Mucosa of descending colon (tissue), 3 donors: ENCODE results near the gene TTYH3. TPM values are rescaled to one million over a fixed set of nuclear protein-coding genes. Genes with fewer than 3 reads are reported as not detected.
"Not testable (repeated sequence)": the region's sequence is repeated elsewhere in the genome, so short reads cannot be mapped to it uniquely, and the experiment has no call there.

Experiments used
- ATAC-seq: fragments of 200-7000 bp; cut with Tn5 transposase; one replicate; pipeline ENCODE4 v1.9.1; 2020; ENCODE audit warnings: mild to moderate bottlenecking, moderate library complexity
- DNase-seq, 3 donors: peaks; one replicate each; pipeline ENCODE4 v3.0.0-alpha.2; 2020
- H3K36me3 ChIP-seq: fragments of 200-600 bp; one replicate; pipeline ENCODE4 v1.8.0; 2021; ENCODE audit warnings: low read depth, mild to moderate bottlenecking
- H3K4me1 ChIP-seq: fragments of 200-600 bp; one replicate; pipeline ENCODE4 v1.8.0; 2021; ENCODE audit warnings: low read depth, mild to moderate bottlenecking
- H3K4me3 ChIP-seq: fragments of 200-600 bp; one replicate; pipeline ENCODE4 v1.8.0; 2021; ENCODE audit warnings: mild to moderate bottlenecking
- H3K9me3 ChIP-seq: fragments of 200-600 bp; one replicate; pipeline ENCODE4 v1.8.0; 2021; ENCODE audit warnings: mild to moderate bottlenecking
- CTCF ChIP-seq: fragments of 200-600 bp; IDR thresholded peaks from one replicate; pipeline ENCODE4 v1.8.0; 2022; ENCODE audit warnings: antibody characterized with exemption, mild to moderate bottlenecking
- intact Hi-C, 2 donors: fragments of 100-400 bp; cut with DNase I in 1 of 2; cut with micrococcal nuclease in 1 of 2; formaldehyde crosslinking; loops; one replicate each; pipeline versions ENCODE4 v1.11.0 to v1.11.1; 2022; cut with DNase I, micrococcal nuclease
- total RNA-seq, 3 donors: library from RNA; stranded (reverse); fragmentation: NEBNext Ultra II Directional in 2 of 3; extraction: Animal tissue kit (Norgen Biotek cat#: 25700) in 2 of 3; gene quantifications; one replicate each; pipeline versions ENCODE4 v1.2.1 to v1.2.4, GENCODE V29; 2021 to 2023
- donor health status: DM: no; HTN: no; CAD: no; lungs with moderate emphysema.
- donor health status: DM: no; HTN: no; CAD: no.
- donor health status: DM: no; HTN: yes; CAD: no.

TTYH3 gene
- total RNA-seq, 3 donors from 2014 or later: 23.4 to 63.7 (median 32.1) TPM

- Histone ChIP-seq H3K36me3 (no peaks in the 10 kb centered on the region), H3K4me3 (no peak overlapping the region), H3K9me3 (no peaks in the 10 kb centered on the region), H3K4me1 (no peaks in the 10 kb centered on the region)
- intact Hi-C loops: no loop called here
- no peak for ATAC-seq
- DNase-seq: no peak
- no peak for TF ChIP-seq CTCF
Observed at GRCh38 chr7:2607923-2608904, 23.6 kb upstream of the TTYH3 start.

GRCh38 chr7:2608921-2609411 is 22.8 kb upstream of the TTYH3 start:
- Histone ChIP-seq H3K4me1 (no peaks in the 10 kb centered on the region), H3K4me3 (no peak overlapping the region), H3K36me3 (no peaks in the 10 kb centered on the region), H3K9me3 (no peaks in the 10 kb centered on the region)
- no peak for TF ChIP-seq CTCF
- DNase-seq (peak in 1 of 3 donors; percentile 40), ATAC-seq (peak; percentile 17)
- intact Hi-C loops: no loop called here

- H3K4me1 ChIP-seq, ATAC-seq, DNase-seq, H3K9me3 ChIP-seq, H3K36me3 ChIP-seq, H3K4me3 ChIP-seq, intact Hi-C loops: not testable (repeated sequence)
Observed at GRCh38 chr7:2609646-2610045, 22.1 kb upstream of the TTYH3 start.

- Histone ChIP-seq H3K36me3 (no peaks in the 10 kb centered on the region), H3K9me3 (no peaks in the 10 kb centered on the region), H3K4me3 (no peak overlapping the region), H3K4me1 (no peaks in the 10 kb centered on the region)
- intact Hi-C loops: no loop called here
- ATAC-seq: no peak
- DNase-seq: no peak
- TF ChIP-seq CTCF: no peak
Observed at GRCh38 chr7:2610466-2610865, 21.3 kb upstream of the TTYH3 start.

GRCh38 chr7:2610898-2611297 is 20.9 kb upstream of the TTYH3 start:
- no peak for TF ChIP-seq CTCF
- ATAC-seq: peak; percentile 62
- H3K9me3 ChIP-seq: no peaks in the 10 kb centered on the region
- DNase-seq: no peak
- H3K36me3 ChIP-seq: no peaks in the 10 kb centered on the region
- no peak overlapping the region for H3K4me3 ChIP-seq
- H3K4me1 ChIP-seq: no peaks in the 10 kb centered on the region
- intact Hi-C loops: no loop called here

- no peak for ATAC-seq
- H3K9me3 ChIP-seq: no peaks in the 10 kb centered on the region
- H3K36me3 ChIP-seq: no peaks in the 10 kb centered on the region
- TF ChIP-seq CTCF: no peak
- H3K4me1 ChIP-seq: no peaks in the 10 kb centered on the region
- H3K4me3 ChIP-seq: no peak overlapping the region
- intact Hi-C loops: no loop called here
- no peak for DNase-seq
Observed at GRCh38 chr7:2611401-2611800, 20.4 kb upstream of the TTYH3 start.
